ENCODE measurements around the gene LCA5.

GRCh38 chr6:79584332-79584731, 47.1 kb upstream of the LCA5 start:
- TF ChIP-seq CTCF (IDR thresholded peaks at IDR 0.05) (no peak), POLR2A (IDR thresholded peaks at IDR 0.05) (no peak)

Data from testis (tissue), 2 donors.